ENCODE results near the gene SGTA. TPM values are rescaled to one million over a fixed set of nuclear protein-coding genes. Genes with fewer than 3 reads are reported as not detected.

SGTA gene
- total and polyA plus RNA-seq, 2 of the 4 experiments (the other 2 are of a cell fraction) = 17.4 to 72.9 TPM

- no peaks in the 10 kb centered on the region for H3K9me3 ChIP-seq (ENCODE audit: control insufficient read depth, insufficient read depth, low read length)
- H3K4ac ChIP-seq (ENCODE audit: low read depth, low read length) = no peak overlapping the region
- dilution Hi-C loops (cut with HindIII; ENCODE audit: low sequenced_read_pairs, unreplicated experiment) = no loop called here
- ChIA-PET POLR2A (ENCODE audit: unreplicated experiment) (no interaction called here), CTCF (no interaction called here)
- H2BK15ac ChIP-seq (ENCODE audit: low read depth, low read length) = no peak overlapping the region
- no TSS peak for BruUV-seq (replicated peaks)
- H3K36me3 ChIP-seq (ENCODE audit: control insufficient read depth, insufficient read depth, low read length) = no peaks in the 10 kb centered on the region
- no peak overlapping the region for H4K8ac ChIP-seq (ENCODE audit: low read depth in 2 of 2, low read length in 2 of 2)
- H2AK9ac ChIP-seq (replicated peaks; ENCODE audit: low read depth, low read length, poor library complexity) = no peak overlapping the region
- DNase-seq = no peak
- no peak overlapping the region for H4K5ac ChIP-seq (ENCODE audit: low read depth, low read length)
- H2BK120ac ChIP-seq (ENCODE audit: low read depth, low read length) = no peak overlapping the region
- H3K9me1 ChIP-seq (ENCODE audit: insufficient read depth, low read length) = peaks cover 7% of the 10 kb centered on the region; the same call in 1 of the 2 replicates
- H3K27me3 ChIP-seq (ENCODE audit: control insufficient read depth, insufficient read depth, low read length) = peaks cover 14% of the 10 kb centered on the region
- TF ChIP-seq NFE2L2 (IDR thresholded peaks at IDR 0.05; ENCODE audit: low read depth, low read length) (no peak), RAD21 (IDR thresholded peaks at IDR 0.05; ENCODE audit: low read length) (no peak)
- no peak overlapping the region for H2AK5ac ChIP-seq (ENCODE audit: low read depth, low read length)
- H3K56ac ChIP-seq (ENCODE audit: extremely low read depth, insufficient read depth, low read length) = no peak overlapping the region
- peaks cover 16% of the 10 kb centered on the region for H3K4me1 ChIP-seq (ENCODE audit: control insufficient read depth, insufficient read depth, low read length)
- no peaks in the 10 kb centered on the region; the same call in 1 of the 2 replicates for H4K20me1 ChIP-seq (ENCODE audit: insufficient read depth, low read length)
- H4K91ac ChIP-seq (ENCODE audit: insufficient read depth, low read depth, low read length) = no peak overlapping the region
- H3K4me3 ChIP-seq (ENCODE audit: insufficient read depth, low read depth, low read length) = no peak overlapping the region
- H2AFZ ChIP-seq (replicated peaks; ENCODE audit: low read length, poor library complexity) = no peak overlapping the region
- H2BK20ac ChIP-seq (ENCODE audit: low read depth, low read length) = no peak overlapping the region
- no peak overlapping the region for H3K4me2 ChIP-seq (ENCODE audit: low read depth, low read length)
- intact Hi-C loops (cut with micrococcal nuclease) = no loop called here
- no peak overlapping the region for H3K27ac ChIP-seq (ENCODE audit: insufficient read depth, low read length)
- no peak for ATAC-seq (ENCODE audit: low read depth)
- H3K18ac ChIP-seq (ENCODE audit: low read depth, low read length) = no peak overlapping the region
- H3K23ac ChIP-seq (ENCODE audit: low read depth, low read length) = no peak overlapping the region
- no peak overlapping the region for H2BK5ac ChIP-seq (ENCODE audit: low read depth, low read length, poor library complexity, severe bottlenecking)
- no peak overlapping the region for H3K14ac ChIP-seq (replicated peaks; ENCODE audit: low read depth, low read length)
- H3K9ac ChIP-seq (ENCODE audit: low read depth, low read length) = no peak overlapping the region
- in situ Hi-C loops (cut with MboI; ENCODE audit: low sequenced_read_pairs) = no loop called here
- peaks cover 0 to 6% of the 10 kb centered on the region in 2 experiments; a peak in 1 of 4 replicates for H3K79me1 ChIP-seq (ENCODE audit: low read depth in 1 of 2, low read length in 2 of 2)
- 85% methylated on average over 4 of the region's 15 CpGs; no CpG with 5 or more reads in 1 of the 2 experiments for WGBS, 2 experiments (ENCODE audit: extremely low coverage in 2 of 2, insufficient read length in 1 of 2)
Measured at GRCh38 chr19:2726160-2726855, 56.8 kb downstream of the SGTA start.

Data from IMR-90 (cell line).